Skeletal muscle tissue (tissue), 4 donors: ENCODE data around the gene JUN. TPM values are rescaled to one million over a fixed set of nuclear protein-coding genes. Genes with fewer than 3 reads are reported as not detected.

Experiments
- H3K27ac ChIP-seq: one replicate; pipeline ENCODE4 v1.7.0; 2013; ENCODE audit warnings: mild to moderate bottlenecking, low read depth, low read length, inconsistent platforms
- H3K27me3 ChIP-seq, 3 donors: one replicate each; pipeline ENCODE4 v1.7.0; 2013; ENCODE audit warnings: low read length in 3 of 3; ENCODE audit not compliant: control insufficient read depth in 3 of 3, insufficient read depth in 3 of 3
- H3K36me3 ChIP-seq, 3 donors: one replicate each; pipeline ENCODE4 v1.7.0; 2013; ENCODE audit warnings: low read length in 3 of 3; ENCODE audit not compliant: control insufficient read depth in 3 of 3, insufficient read depth in 3 of 3
- H3K4me1 ChIP-seq, 3 donors: one replicate each; pipeline ENCODE4 v1.7.0; 2013; ENCODE audit warnings: low read length in 3 of 3, mild to moderate bottlenecking in 3 of 3; ENCODE audit not compliant: control insufficient read depth in 3 of 3, insufficient read depth in 3 of 3
- H3K4me3 ChIP-seq, 3 donors: one replicate each; pipeline ENCODE4 v1.7.0; 2013; ENCODE audit warnings: low read length in 3 of 3
- H3K9ac ChIP-seq, 3 donors: one replicate each; pipeline ENCODE4 v1.7.0; 2013; ENCODE audit warnings: low read length in 3 of 3, mild to moderate bottlenecking in 3 of 3, moderate library complexity in 2 of 3, low read depth in 1 of 3
- H3K9me3 ChIP-seq, 3 donors: one replicate each; pipeline ENCODE4 v1.7.0; 2013; ENCODE audit warnings: low read length in 3 of 3; ENCODE audit not compliant: control insufficient read depth in 3 of 3
- total RNA-seq: library from RNA; depleted of rRNA; stranded (reverse); fragments of >200 nt; gene quantifications from one replicate; pipeline ENCODE4 v1.2.3, GENCODE V29; 2014
- donor health status: Osteomylitis.

JUN gene
- total RNA-seq, 1 donor from 2014 or later, result 103 TPM

DNA sequence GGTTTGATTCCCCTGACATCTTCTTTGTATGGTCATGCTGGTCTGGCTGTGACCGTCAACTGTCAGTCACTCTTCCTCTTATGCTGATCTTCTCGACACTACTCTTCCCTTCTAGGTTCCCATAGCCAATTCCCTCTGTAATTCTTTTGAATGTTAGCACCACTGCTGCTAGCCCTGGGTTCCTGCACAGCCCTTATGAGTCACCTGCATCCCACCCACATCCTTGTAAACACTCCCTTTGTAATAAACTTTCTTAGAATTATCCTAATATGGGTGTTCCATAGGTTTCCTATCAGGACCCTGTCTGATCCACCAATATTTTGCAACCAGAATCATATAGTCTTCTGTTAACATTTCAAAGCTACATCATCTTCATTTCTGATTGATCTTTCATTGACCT lies 37.1 kb downstream of the JUN start:
- Histone ChIP-seq H3K4me3 (no peak overlapping the region), H3K4me1 (peaks cover 0 to 4% (median 0%) of the 10 kb centered on the region in 3 donors), H3K9ac (no peak overlapping the region), H3K27ac (no peak overlapping the region), H3K36me3 (no peaks in the 10 kb centered on the region), H3K9me3 (no peaks in the 10 kb centered on the region), H3K27me3 (no peaks in the 10 kb centered on the region)

GRCh38 chr1:58746182-58746581 lies 37.7 kb downstream of the JUN start:
- H3K4me3 ChIP-seq, result no peak overlapping the region
- H3K9ac ChIP-seq, result no peak overlapping the region
- no peaks in the 10 kb centered on the region for H3K27me3 ChIP-seq
- peaks cover 0 to 4% (median 0%) of the 10 kb centered on the region in 3 donors for H3K4me1 ChIP-seq
- no peaks in the 10 kb centered on the region for H3K9me3 ChIP-seq
- H3K36me3 ChIP-seq, result no peaks in the 10 kb centered on the region
- H3K27ac ChIP-seq, result no peak overlapping the region

DNA sequence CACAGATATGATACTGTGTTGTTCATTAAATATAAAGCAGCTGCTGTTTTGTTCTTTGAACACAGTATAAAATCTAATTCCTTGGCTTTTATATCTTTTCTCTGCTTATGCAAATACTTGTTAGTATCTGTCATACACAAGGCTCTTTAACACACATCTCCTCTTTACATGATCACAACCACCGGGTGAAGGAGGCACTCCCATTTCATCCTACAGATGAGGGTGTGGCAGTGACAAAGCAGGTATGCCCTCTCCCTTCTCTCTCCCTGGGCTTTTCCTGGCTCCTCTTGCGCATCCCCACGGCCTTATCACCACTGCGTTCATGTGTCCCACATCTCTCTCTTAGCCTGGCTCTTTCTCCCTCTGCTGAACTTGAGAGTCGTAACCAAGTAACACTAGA lies 38.2 kb downstream of the JUN start:
- Histone ChIP-seq H3K9me3 (no peaks in the 10 kb centered on the region), H3K4me1 (peaks cover 0 to 4% (median 0%) of the 10 kb centered on the region in 3 donors), H3K9ac (no peak overlapping the region), H3K27ac (no peak overlapping the region), H3K27me3 (no peaks in the 10 kb centered on the region), H3K36me3 (no peaks in the 10 kb centered on the region), H3K4me3 (no peak overlapping the region)

DNA sequence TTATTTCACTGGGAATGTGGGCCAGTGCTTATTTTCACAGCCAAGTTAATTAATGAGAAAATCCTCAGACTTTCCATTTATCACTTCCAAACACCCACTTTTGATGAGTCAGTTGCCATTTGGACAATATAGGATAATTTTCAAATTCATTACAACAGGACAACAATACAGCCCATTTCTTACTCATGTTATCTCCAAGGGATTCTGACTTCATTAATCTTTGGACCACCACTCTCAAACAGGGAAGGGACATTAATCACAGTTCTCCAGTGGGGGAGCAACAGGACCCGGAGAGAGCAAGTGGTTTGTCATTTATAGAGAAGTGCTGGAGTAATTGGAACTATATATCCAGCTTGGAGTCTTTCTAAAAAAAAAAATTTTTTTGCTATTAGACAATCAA lies 38.7 kb downstream of the JUN start:
- H3K27me3 ChIP-seq, result no peaks in the 10 kb centered on the region
- no peaks in the 10 kb centered on the region for H3K9me3 ChIP-seq
- H3K36me3 ChIP-seq, result no peaks in the 10 kb centered on the region
- no peak overlapping the region for H3K9ac ChIP-seq
- H3K4me1 ChIP-seq, result peaks cover 0 to 4% (median 3%) of the 10 kb centered on the region in 3 donors
- no peak overlapping the region for H3K27ac ChIP-seq
- no peak overlapping the region for H3K4me3 ChIP-seq

- H3K9ac ChIP-seq, result no peak overlapping the region
- no peaks in the 10 kb centered on the region for H3K36me3 ChIP-seq
- H3K4me1 ChIP-seq, result peaks cover 0 to 5% (median 4%) of the 10 kb centered on the region in 3 donors
- no peaks in the 10 kb centered on the region for H3K27me3 ChIP-seq
- H3K4me3 ChIP-seq, result no peak overlapping the region
- H3K27ac ChIP-seq, result no peak overlapping the region
- no peaks in the 10 kb centered on the region for H3K9me3 ChIP-seq
Measured at GRCh38 chr1:58741678-58742553, 41.9 kb downstream of the JUN start.

DNA sequence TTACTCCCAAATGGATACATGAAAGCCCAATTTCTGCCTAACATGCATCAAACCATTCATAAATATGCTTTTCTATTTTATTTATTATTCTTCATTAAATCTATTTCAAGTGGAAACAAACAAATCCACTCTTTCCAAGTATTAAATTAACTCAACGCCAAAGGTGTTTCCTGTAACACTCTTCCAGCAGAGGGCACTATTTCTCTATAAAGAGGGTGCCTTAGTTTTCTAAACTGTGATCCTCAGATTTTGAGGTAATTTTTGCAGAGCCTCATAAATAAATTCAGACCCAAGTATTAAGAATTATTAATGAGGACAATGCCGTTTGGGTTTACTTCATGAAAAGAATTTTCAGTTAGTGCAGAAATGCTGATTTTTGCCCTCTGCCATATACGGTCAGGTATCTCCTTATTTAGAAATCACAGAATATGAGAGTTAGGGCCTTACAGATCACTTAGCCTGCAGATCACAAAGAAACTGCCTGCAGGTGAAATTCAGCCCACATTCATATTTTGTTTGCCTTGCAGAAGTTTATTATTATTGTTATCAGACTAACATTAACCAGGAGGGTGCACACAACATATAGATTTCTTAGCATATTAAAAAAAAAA lies 43.9 kb downstream of the JUN start:
- Histone ChIP-seq H3K36me3 (no peaks in the 10 kb centered on the region), H3K4me3 (no peak overlapping the region), H3K27me3 (no peaks in the 10 kb centered on the region), H3K9ac (no peak overlapping the region), H3K4me1 (peaks cover 0 to 5% (median 0%) of the 10 kb centered on the region in 3 donors), H3K9me3 (no peaks in the 10 kb centered on the region), H3K27ac (no peak overlapping the region)

DNA sequence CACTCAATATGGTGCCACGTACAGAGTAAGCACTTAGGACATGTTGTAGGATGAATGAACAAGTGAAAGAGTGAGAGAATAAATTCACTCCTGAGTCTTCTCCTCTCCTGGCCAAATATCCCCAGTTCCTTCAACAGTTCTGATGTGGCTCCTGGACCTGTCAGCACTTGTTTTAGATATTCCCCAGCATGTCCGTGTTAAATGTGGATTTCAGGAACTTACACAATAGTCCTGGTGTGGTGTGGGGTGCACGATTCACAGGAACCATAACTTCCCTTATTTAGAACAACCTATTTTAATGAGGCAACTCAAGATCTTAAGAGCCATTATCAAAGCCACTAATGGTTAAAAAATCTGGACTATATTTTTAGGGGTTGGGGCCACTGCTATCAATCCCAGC lies 45.0 kb downstream of the JUN start:
- H3K9ac ChIP-seq, result no peak overlapping the region
- no peak overlapping the region for H3K27ac ChIP-seq
- no peaks in the 10 kb centered on the region for H3K9me3 ChIP-seq
- H3K4me1 ChIP-seq, result peaks cover 0 to 5% (median 0%) of the 10 kb centered on the region in 3 donors
- H3K4me3 ChIP-seq, result no peak overlapping the region
- no peaks in the 10 kb centered on the region for H3K36me3 ChIP-seq
- no peaks in the 10 kb centered on the region for H3K27me3 ChIP-seq

DNA sequence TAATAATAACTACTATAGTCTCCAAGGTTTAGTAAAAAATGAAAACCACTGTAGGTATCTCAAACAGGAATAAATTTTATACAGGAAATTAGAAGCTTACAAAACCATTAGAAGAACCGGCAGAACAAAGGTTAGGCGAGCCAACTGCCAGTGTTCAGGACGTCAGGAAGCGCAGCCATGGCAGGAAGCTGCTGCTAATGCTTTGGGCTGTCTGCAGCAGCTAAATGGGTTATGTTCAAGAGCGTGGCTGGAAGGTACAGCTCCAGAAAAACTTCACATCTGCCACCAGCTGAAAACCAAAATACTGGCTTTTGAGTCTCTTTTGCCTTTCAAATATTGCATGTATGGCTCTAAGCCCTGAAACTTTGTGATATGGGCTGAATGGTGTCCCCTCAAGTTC lies 48.3 kb downstream of the JUN start:
- Histone ChIP-seq H3K27ac (no peak overlapping the region), H3K9me3 (no peaks in the 10 kb centered on the region), H3K4me1 (peaks cover 0 to 5% (median 0%) of the 10 kb centered on the region in 3 donors), H3K4me3 (no peak overlapping the region), H3K36me3 (no peaks in the 10 kb centered on the region), H3K9ac (no peak overlapping the region), H3K27me3 (no peaks in the 10 kb centered on the region)

GRCh38 chr1:58734630-58735029 lies 49.2 kb downstream of the JUN start:
- H3K27me3 ChIP-seq, result no peaks in the 10 kb centered on the region
- H3K4me3 ChIP-seq, result no peak overlapping the region
- no peaks in the 10 kb centered on the region for H3K9me3 ChIP-seq
- H3K27ac ChIP-seq, result no peak overlapping the region
- H3K9ac ChIP-seq, result no peak overlapping the region
- no peaks in the 10 kb centered on the region for H3K36me3 ChIP-seq
- no peaks in the 10 kb centered on the region for H3K4me1 ChIP-seq

DNA sequence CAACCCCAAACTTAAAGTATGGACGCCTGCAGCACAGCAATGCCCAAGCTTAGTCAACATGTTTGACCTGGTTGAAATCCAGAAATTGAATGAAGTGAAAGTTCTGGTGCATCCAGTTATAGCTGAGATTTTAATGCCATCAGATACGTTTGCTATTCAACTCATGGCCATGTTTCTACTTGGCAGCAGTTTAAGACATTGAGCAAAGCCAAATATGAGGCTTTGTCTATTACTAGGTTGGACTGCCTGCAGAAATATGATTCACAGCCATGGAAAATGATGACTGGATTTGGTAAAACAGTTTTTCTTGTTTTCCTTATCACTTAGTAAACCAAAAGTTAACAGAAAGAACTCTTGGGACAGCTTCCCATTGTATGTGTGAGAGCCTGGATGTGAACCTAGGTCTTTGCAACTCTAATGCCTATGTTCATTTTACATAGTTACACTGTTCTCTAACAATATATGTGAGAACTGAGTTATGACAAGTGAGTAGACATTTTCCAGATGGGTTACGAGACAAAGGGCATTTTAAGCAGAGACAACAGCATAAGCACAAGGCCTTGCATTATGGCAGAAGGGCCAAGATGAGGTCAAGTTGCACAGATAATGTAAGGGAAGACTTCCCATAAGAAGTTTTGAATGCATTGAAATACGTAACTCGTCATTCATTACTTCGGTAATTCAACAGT lies 51.6 kb downstream of the JUN start:
- H3K27ac ChIP-seq, result no peak overlapping the region
- H3K9me3 ChIP-seq, result no peaks in the 10 kb centered on the region
- H3K4me3 ChIP-seq, result no peak overlapping the region
- H3K9ac ChIP-seq, result no peak overlapping the region
- H3K4me1 ChIP-seq, result no peaks in the 10 kb centered on the region
- H3K27me3 ChIP-seq, result no peaks in the 10 kb centered on the region
- H3K36me3 ChIP-seq, result no peaks in the 10 kb centered on the region
